Bronchial epithelial cell (primary cell): Measurements from ENCODE around the gene MCL1. TPM values are rescaled to one million over a fixed set of nuclear protein-coding genes. Genes with fewer than 3 reads are reported as not detected.

Experiments used
- DNase-seq: peaks from one replicate; pipeline ENCODE4 v3.0.0-alpha.2; 2010; ENCODE audit warnings: low read depth
- FAIRE-seq: peaks from 2 replicates; lab custom pipeline; 2011; peaks lifted over from hg19 to GRCh38; lab: Jason Lieb, UNC
- H3K27me3 ChIP-seq: 2 replicates; pipeline ENCODE4 v1.5.1; 2011; ENCODE audit warnings: low read length; ENCODE audit not compliant: control insufficient read depth, insufficient read depth
- H3K36me3 ChIP-seq: 2 replicates; pipeline ENCODE4 v1.5.1; 2011; ENCODE audit warnings: low read length; ENCODE audit not compliant: control insufficient read depth, insufficient read depth
- H3K4me3 ChIP-seq: 2 replicates; pipeline ENCODE4 v1.5.1; 2011; ENCODE audit warnings: mild to moderate bottlenecking, low read depth, low read length, control low read depth
- total RNA-seq: library from RNA; depleted of rRNA; stranded (reverse); fragments of >200 nt; gene quantifications from 2 replicates; pipeline ENCODE4 v1.2.1, GENCODE V29; 2014
- TF ChIP-seq, protein P1 (sequence below): IDR thresholded peaks from 2 replicates; pipeline ENCODE4 v1.5.1; 2011; ENCODE audit warnings: mild to moderate bottlenecking, moderate library complexity, low read length, control low read depth, inconsistent platforms; ENCODE audit not compliant: insufficient read depth, severe bottlenecking

Gene MCL1
- total RNA-seq, 1 donor from 2014 or later: 280 TPM

DNA sequence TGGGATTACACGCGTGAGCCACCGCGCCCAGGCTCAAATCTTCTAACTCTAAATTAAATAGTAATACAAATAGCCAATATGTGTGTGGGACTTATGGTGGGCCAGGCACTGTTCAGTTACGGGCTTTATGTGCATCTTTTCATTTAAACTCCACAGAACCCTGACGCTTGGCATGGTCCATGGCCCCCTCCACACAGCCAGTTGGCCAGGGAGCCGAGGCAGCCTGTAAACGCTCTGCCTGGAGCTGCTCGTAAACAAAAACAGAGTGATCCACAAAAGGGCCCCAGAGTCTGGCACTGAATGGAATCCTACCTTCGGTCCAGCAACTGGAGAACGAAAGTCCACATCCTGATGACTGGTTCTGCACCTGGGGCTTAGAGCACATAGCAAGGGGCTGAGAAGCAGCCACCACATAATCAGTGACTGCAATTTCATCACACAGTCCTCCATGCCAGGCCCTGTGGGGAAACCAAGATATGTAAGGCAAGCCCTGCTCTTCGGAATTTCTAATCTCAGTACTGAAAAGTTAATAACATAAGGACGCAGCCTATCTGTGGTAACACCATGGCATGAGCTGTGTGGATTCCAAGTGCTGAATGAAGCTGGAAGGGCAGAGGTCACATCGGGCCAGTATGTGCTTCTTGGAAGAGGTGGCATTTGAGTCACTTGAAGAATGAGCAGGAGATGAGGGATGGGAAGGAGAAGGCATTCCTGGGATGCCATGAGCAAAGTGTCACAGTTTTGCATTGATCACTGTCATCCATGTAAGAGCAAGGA, 43.7 kb downstream of the MCL1 start:
- no peak overlapping the region for H3K4me3 ChIP-seq
- H3K27me3 ChIP-seq: no peaks in the 10 kb centered on the region
- DNase-seq (no peak), FAIRE-seq (no peak)
- no peaks in the 10 kb centered on the region for H3K36me3 ChIP-seq
- TF ChIP-seq, protein P1, sequence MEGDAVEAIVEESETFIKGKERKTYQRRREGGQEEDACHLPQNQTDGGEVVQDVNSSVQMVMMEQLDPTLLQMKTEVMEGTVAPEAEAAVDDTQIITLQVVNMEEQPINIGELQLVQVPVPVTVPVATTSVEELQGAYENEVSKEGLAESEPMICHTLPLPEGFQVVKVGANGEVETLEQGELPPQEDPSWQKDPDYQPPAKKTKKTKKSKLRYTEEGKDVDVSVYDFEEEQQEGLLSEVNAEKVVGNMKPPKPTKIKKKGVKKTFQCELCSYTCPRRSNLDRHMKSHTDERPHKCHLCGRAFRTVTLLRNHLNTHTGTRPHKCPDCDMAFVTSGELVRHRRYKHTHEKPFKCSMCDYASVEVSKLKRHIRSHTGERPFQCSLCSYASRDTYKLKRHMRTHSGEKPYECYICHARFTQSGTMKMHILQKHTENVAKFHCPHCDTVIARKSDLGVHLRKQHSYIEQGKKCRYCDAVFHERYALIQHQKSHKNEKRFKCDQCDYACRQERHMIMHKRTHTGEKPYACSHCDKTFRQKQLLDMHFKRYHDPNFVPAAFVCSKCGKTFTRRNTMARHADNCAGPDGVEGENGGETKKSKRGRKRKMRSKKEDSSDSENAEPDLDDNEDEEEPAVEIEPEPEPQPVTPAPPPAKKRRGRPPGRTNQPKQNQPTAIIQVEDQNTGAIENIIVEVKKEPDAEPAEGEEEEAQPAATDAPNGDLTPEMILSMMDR: no peak

GRCh38 chr1:150534002-150534401, 45.4 kb downstream of the MCL1 start:
- TF ChIP-seq, protein P1: no peak
- DNase-seq: peak; percentile 52
- FAIRE-seq: no peak
- no peaks in the 10 kb centered on the region for H3K36me3 ChIP-seq
- no peaks in the 10 kb centered on the region for H3K27me3 ChIP-seq
- no peak overlapping the region for H3K4me3 ChIP-seq

DNA sequence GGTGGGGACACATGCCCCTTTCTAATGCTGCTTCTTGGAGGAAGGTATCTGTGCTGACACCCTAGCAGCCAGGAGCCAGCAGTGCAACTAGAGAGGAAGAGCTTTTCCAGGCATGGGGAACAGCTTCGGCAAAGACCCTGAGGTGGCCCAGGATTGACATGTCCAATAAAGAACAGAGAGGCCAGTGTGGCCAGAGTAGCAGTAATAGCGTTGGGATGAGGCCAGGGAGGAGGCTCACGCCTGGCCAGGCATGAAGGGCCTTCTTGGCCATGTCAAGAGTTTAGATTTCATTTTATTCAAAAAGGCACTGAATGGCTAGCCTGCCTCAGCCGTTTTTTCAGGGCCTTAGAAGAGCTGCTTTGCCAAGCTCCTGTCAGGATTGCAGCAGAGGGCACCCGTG, 46.5 kb downstream of the MCL1 start:
- FAIRE-seq: no peak
- TF ChIP-seq, protein P1: no peak

DNA sequence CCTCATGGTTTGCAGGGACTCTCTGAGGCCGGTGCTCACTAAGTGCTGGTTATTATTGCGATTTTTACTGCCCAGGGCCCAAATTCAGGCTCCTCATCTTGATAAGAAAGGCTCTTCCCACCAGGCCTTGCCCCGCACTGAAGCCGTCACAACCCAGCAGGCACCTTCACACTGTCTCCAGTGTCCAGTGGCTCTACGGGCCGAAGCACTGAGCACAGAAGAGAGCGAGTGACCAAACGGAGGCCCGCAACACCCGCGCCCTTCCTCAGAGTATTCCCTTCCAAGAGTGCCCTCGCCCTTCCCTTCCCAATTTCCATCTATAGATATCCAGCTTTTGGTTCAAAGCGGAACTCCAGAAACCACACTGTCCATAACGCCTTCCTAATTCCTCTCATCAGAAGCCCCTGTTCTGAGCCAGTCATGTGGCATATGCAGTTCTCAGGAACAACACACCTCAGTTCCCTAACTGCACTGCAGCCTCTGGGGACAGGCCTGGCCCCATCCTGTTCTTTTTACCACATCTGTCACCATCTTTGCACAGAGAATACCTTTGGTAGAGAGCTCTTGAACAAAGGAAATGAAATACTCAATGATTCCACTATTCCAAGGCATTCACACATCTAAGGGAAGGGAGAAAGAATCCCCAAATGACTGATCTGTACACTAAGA, 48.8 kb downstream of the MCL1 start:
- Histone ChIP-seq H3K27me3 (no peaks in the 10 kb centered on the region), H3K36me3 (no peaks in the 10 kb centered on the region), H3K4me3 (no peak overlapping the region)
- TF ChIP-seq, protein P1: no peak
- DNase-seq (no peak), FAIRE-seq (no peak)

More for the DNA sequence above, 46.5 kb downstream of the MCL1 start:
- no peak for DNase-seq
- H3K4me3 ChIP-seq: no peak overlapping the region
- H3K27me3 ChIP-seq: no peaks in the 10 kb centered on the region
- H3K36me3 ChIP-seq: no peaks in the 10 kb centered on the region

GRCh38 chr1:150529017-150529416, 50.4 kb downstream of the MCL1 start:
- H3K4me3 ChIP-seq: no peak overlapping the region

More at GRCh38 chr1:150529017-150529416, 50.4 kb downstream of the MCL1 start:
- peak; percentile 78 for DNase-seq
- no peak for FAIRE-seq
- Histone ChIP-seq H3K36me3 (no peaks in the 10 kb centered on the region), H3K27me3 (no peaks in the 10 kb centered on the region)
- TF ChIP-seq, protein P1: no peak
